ENCODE measurements around the gene CFLAR.
"Not testable (repeated sequence)": the region's sequence is repeated elsewhere in the genome, so short reads cannot be mapped to it uniquely, and the experiment has no call there.

CFLAR gene

GRCh38 chr2:201118961-201119854, 3.2 kb downstream of the CFLAR start:
- peak; percentile 27 for DNase-seq

- DNase-seq, result no peak
These were observed 6.3 kb downstream of the CFLAR start for GRCh38 chr2:201122276-201122675.

GRCh38 chr2:201126308-201127151, 10.6 kb downstream of the CFLAR start:
- DNase-seq, result peak; percentile 57

GRCh38 chr2:201127152-201127511, 11.2 kb downstream of the CFLAR start:
- DNase-seq, result no peak

- DNase-seq, result peak; percentile 75
These were observed 11.6 kb downstream of the CFLAR start for GRCh38 chr2:201127570-201127969.

GRCh38 chr2:201128033-201128432, 12.1 kb downstream of the CFLAR start:
- DNase-seq, result no peak

GRCh38 chr2:201128933-201129505, 13.1 kb downstream of the CFLAR start:
- DNase-seq, result peak; percentile 73

- peak; percentile 52 for DNase-seq
These were observed 14.7 kb downstream of the CFLAR start for GRCh38 chr2:201130524-201131186.

GRCh38 chr2:201132518-201132917, 16.6 kb downstream of the CFLAR start:
- no peak for DNase-seq

GRCh38 chr2:201135386-201135785, 19.4 kb downstream of the CFLAR start:
- DNase-seq, result no peak

- DNase-seq, result no peak
These were observed 20.9 kb downstream of the CFLAR start for GRCh38 chr2:201136889-201137321.

- no peak for DNase-seq
These were observed 21.8 kb downstream of the CFLAR start for GRCh38 chr2:201137505-201138400.

- no peak for DNase-seq
These were observed 22.5 kb downstream of the CFLAR start for GRCh38 chr2:201138401-201138970.

- DNase-seq, result not testable (repeated sequence)
These were observed 23.2 kb downstream of the CFLAR start for GRCh38 chr2:201138986-201139781.

GRCh38 chr2:201139836-201140604, 24.1 kb downstream of the CFLAR start:
- no peak for DNase-seq

- DNase-seq, result no peak
These were observed 28.4 kb downstream of the CFLAR start for GRCh38 chr2:201144101-201145051.

GRCh38 chr2:201148434-201148990, 32.5 kb downstream of the CFLAR start:
- DNase-seq, result no peak
